Adrenal gland (tissue), 12 donors: ENCODE data around the gene XYLT2. TPM values are rescaled to one million over a fixed set of nuclear protein-coding genes. Genes with fewer than 3 reads are reported as not detected.
"Not testable (repeated sequence)": the region's sequence is repeated elsewhere in the genome, so short reads cannot be mapped to it uniquely, and the experiment has no call there.

Experiments used
- DNase-seq, 7 donors: peaks; one replicate each; pipeline ENCODE4 v3.0.0-alpha.2; 2019 to 2020
- H3K27ac ChIP-seq, 5 donors: fragments of 200-600 bp; sonication (generic) in 4 of 5; 1 replicate in 3 of 5; 2 replicates in 2 of 5; pipeline versions ENCODE4 v1.5.1 to v1.8.0; 2016 to 2020; ENCODE audit warnings: mild to moderate bottlenecking in 1 of 5
- H3K27me3 ChIP-seq: fragments of 200-600 bp; 2 replicates; pipeline ENCODE4 v1.8.0; 2021
- H3K36me3 ChIP-seq, 2 donors: fragments of 200-600 bp; replicated peaks in 1 of 2; 1 replicate in 1 of 2; 2 replicates in 1 of 2; pipeline versions ENCODE4 v1.5.1 to v1.8.0; 2018 to 2022
- H3K4me1 ChIP-seq, 2 donors: fragments of 200-600 bp; replicated peaks in 1 of 2; 1 replicate in 1 of 2; 2 replicates in 1 of 2; pipeline versions ENCODE4 v1.5.1 to v1.8.0; 2018 to 2021
- H3K4me3 ChIP-seq, 4 donors: fragments of 200-600 bp; sonication (generic) in 3 of 4; one replicate each; pipeline ENCODE4 v1.5.1; 2016 to 2018
- H3K9me3 ChIP-seq, 3 donors: fragments of 200-600 bp; sonication (generic) in 1 of 3; replicated peaks in 1 of 3; 1 replicate in 2 of 3; 2 replicates in 1 of 3; pipeline versions ENCODE4 v1.5.1 to v1.8.0; 2016 to 2021
- POLR2A ChIP-seq, 2 donors: fragments of 450-650 bp; IDR thresholded peaks; one replicate each; pipeline ENCODE4 v1.6.1; 2017; ENCODE audit warnings: antibody characterized with exemption in 2 of 2, mild to moderate bottlenecking in 2 of 2, moderate library complexity in 1 of 2
- WGBS, 4 donors: extraction: QIAGEN DNeasy Blood & Tissue Kit in 2 of 4; methylation state at CpG; one replicate each; pipeline versions ENCODE4 v1.1.5 to v1.1.7; 2013 to 2017; 5-methylcytosine and 5-hydroxymethylcytosine counted together
- intact Hi-C, 2 donors: fragments of 100-400 bp; cut with DNase I; formaldehyde crosslinking; loops; one replicate each; pipeline versions ENCODE4 v1.14.1 to v1.15.0; 2022 to 2023
- polyA plus RNA-seq, 3 donors: library from polyadenylated mRNA; stranded (reverse); fragments of 200-250 nt in 2 of 3; fragments of 350-450 nt in 1 of 3; fragmentation: Illumina TruSeq in 1 of 3; extraction: RNeasy Lipid Tissue Mini Kit (QIAGEN cat#74804) in 1 of 3; gene quantifications; one replicate each; pipeline ENCODE4 v1.2.3, GENCODE V29; 2013 to 2014
- total RNA-seq, 9 donors: library from RNA; depleted of rRNA in 4 of 9; stranded (reverse); fragments of >200 nt in 4 of 9; fragments of 120-200 nt in 1 of 9; fragmentation: NEBNext Ultra II Directional in 1 of 9; extraction: Animal tissue kit (Norgen Biotek cat#: 25700) in 1 of 9; gene quantifications; one replicate each; pipeline versions ENCODE4 v1.1.0 to v1.2.4, GENCODE V29; 2013 to 2023
- TF ChIP-seq, protein P1 (sequence below), 6 experiments: fragments of 450-650 bp in 4 of 6; fragments of 200-600 bp in 2 of 6; sonication (generic) in 1 of 6; IDR thresholded peaks; 1 replicate in 5 of 6; 2 replicates in 1 of 6; pipeline versions ENCODE4 v1.5.1 to v1.8.0; 2016 to 2021; ENCODE audit warnings: antibody characterized with exemption in 6 of 6, mild to moderate bottlenecking in 2 of 6, moderate library complexity in 1 of 6
- donor health status: healthy with polysubstance abuse.
- donor health status: Bipolar disorder and iron deficiency.
- donor health status: DM: yes; HTN: yes; CAD: no.
- donor health status: DM: no; HTN: no; CAD: no.
- donor health status: DM: no; HTN: no; CAD: no.
- donor health status: DM: yes; HTN: yes; CAD: no.

XYLT2 gene
- total and polyA plus RNA-seq, 12 donors, result 4.6 to 40.3 (median 29.1) TPM

DNA sequence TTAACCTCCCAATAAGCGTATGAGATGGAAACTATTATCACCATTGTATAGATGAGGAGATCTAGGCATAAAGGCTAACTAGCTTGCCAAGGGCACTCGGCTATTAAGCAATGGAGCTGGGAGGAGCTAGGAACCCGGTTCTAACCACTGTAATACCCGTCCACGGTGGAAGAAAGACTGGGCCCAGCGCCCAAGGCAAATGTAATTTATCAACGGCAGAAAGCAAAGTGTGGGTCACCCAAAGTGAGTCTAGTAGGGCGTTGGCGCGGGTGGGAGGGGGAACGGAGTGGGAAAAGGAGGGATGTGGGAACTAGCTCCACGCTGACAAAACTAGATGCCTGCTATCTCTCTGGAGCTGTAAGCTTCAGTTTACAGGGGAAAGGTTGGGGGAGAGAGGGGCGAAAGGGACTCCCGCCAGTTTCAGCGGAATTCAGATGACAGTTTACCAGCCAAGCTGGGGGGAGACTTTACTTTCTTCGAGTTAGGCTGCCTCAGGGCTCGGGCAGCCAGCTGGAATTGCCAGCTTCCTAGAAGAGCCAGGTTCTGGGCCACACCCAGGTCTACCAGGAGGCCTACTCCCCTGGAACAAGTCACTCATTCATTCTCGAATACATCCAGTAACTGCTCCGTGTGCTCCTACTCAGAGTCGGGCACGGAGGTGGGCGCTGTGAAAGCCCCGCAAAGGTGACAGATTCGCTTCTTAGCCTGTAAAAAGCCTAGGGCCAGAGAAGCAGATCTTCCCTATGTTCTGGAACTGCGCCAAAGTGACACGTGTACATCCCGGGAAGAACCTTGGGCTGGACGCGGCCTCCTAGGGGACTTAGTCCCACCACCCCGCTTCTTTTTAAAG lies 50.6 kb downstream of the XYLT2 start:
- peak; percentile 80 to 95 (median 94) for DNase-seq
- TF ChIP-seq POLR2A (IDR thresholded peaks at IDR 0.05), result peak in 1 of 2 donors; percentile 66
- TF ChIP-seq, protein P1, sequence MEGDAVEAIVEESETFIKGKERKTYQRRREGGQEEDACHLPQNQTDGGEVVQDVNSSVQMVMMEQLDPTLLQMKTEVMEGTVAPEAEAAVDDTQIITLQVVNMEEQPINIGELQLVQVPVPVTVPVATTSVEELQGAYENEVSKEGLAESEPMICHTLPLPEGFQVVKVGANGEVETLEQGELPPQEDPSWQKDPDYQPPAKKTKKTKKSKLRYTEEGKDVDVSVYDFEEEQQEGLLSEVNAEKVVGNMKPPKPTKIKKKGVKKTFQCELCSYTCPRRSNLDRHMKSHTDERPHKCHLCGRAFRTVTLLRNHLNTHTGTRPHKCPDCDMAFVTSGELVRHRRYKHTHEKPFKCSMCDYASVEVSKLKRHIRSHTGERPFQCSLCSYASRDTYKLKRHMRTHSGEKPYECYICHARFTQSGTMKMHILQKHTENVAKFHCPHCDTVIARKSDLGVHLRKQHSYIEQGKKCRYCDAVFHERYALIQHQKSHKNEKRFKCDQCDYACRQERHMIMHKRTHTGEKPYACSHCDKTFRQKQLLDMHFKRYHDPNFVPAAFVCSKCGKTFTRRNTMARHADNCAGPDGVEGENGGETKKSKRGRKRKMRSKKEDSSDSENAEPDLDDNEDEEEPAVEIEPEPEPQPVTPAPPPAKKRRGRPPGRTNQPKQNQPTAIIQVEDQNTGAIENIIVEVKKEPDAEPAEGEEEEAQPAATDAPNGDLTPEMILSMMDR (IDR thresholded peaks at IDR 0.05), result no peak
- Histone ChIP-seq H3K27ac (peak overlapping the region; percentile 77 to 97 (median 94)), H3K4me3 (peak overlapping the region; percentile 46 to 90 (median 69)), H3K4me1 (peaks cover 15 to 30% of the 10 kb centered on the region in 2 donors), H3K9me3 (no peaks in the 10 kb centered on the region), H3K27me3 (no peaks in the 10 kb centered on the region), H3K36me3 (peaks cover 0 to 33% of the 10 kb centered on the region in 2 donors)
- intact Hi-C loops, result loop anchor here in 1 of 2 donors (5.0 kb wide), 1 partner anchor 34 kb away; no protein-coding TSS in a partner anchor
- 2 to 5% (median 4%) methylated on average over 28 to 30 of the region's 30 CpGs for WGBS, 4 donors

DNA sequence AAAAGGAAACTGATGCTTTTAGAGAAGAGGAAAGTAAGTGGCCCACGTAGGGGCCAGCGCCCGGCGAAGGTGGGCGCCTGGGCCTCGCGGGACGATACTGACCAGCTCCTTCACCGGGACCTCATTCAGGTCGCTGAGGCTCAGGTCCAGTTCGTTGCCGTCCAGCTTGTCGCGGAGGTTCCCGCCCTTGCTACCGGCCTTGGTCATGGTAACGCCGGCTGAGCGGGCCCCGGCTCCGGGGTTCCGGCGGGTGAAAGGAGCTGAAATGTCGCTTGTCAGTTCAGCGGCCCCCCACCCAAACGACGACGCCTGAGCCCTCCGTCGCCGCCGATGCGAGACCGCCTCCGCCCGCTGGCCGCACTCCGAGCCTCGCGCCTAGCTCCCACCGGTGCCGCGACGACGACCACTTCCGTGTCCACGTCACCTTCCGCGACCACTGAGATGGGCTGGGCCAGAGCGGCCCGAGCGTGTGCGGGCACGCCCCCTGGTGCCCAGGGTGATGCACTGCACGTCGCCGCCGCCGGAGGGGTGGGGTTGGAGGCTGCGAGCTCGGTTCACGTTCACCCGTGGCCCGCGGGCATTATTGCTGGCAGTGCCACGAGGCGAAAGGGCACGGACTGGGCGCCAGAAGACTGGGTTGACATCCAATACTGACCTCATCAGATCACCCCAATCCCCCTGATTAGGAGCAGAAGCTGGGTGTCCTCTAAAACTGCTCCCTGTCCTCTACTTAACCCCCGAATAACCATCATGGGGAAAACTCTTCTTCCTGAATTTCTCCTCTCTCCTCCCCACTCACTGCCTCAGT lies 51.4 kb downstream of the XYLT2 start, which contains the start of gene LRRC59:
TSS of gene LRRC59 (minus strand) at position 413 of the 808 bp plus-strand sequence. CDS start at position 207, 206 bp downstream.
- Histone ChIP-seq H3K4me1 (peaks cover 20 to 33% of the 10 kb centered on the region in 2 donors), H3K27ac (peak within 1 kb of the TSS; percentile 77 to 97 (median 94)), H3K36me3 (peaks cover 0 to 25% of the 10 kb centered on the region in 2 donors), H3K4me3 (peak within 1 kb of the TSS; percentile 46 to 90 (median 69)), H3K27me3 (no peaks in the 10 kb centered on the region), H3K9me3 (no peaks in the 10 kb centered on the region)
- WGBS, 4 donors, result 1 to 3% (median 1%) methylated on average over 12 to 70 of the region's 70 CpGs
- DNase-seq, result peak; percentile 86 to 93 (median 89)
- TF ChIP-seq, protein P1 (IDR thresholded peaks at IDR 0.05), result peak; percentile 87 to 98 (median 93)
- TF ChIP-seq POLR2A (IDR thresholded peaks at IDR 0.05), result peak; percentile 75 to 79
- intact Hi-C loops, result loop anchor here in 1 of 2 donors (5.0 kb wide), 1 partner anchor 35 kb away; no protein-coding TSS in a partner anchor

DNA sequence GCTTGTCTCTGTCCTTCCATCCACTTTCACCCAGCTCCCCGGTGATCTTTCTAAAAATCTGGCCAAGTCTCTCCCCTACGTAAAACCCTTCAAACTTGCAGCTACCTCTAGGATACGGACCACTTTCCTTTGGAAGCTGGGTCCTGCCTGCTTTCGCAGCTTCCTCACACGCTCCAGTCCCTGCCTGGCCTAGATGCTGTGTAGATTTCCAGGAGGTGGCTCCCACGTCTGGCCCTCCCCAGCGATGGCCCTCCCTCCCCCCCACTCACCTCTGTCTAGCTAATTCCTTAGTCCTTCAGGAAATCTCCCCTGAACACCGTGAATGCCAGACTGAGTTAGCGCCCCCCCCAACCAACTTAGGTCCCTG lies 52.0 kb downstream of the XYLT2 start:
- H3K4me3 ChIP-seq, result peak overlapping the region in 1 of 4 donors; percentile 90
- no peaks in the 10 kb centered on the region for H3K9me3 ChIP-seq
- peaks cover 0 to 19% of the 10 kb centered on the region in 2 donors for H3K36me3 ChIP-seq
- TF ChIP-seq, protein P1 (IDR thresholded peaks at IDR 0.05), result no peak
- no peak for TF ChIP-seq POLR2A (IDR thresholded peaks at IDR 0.05)
- H3K27me3 ChIP-seq, result no peaks in the 10 kb centered on the region
- intact Hi-C loops, result loop anchor here in 1 of 2 donors (5.0 kb wide), 1 partner anchor 36 kb away; no protein-coding TSS in a partner anchor
- WGBS, 4 donors, result 58 to 62% (median 60%) methylated on average over 9 of the region's 9 CpGs
- peaks cover 20 to 33% of the 10 kb centered on the region in 2 donors for H3K4me1 ChIP-seq
- no peak for DNase-seq
- peak overlapping the region in 3 of 5 donors; percentile 91 to 97 (median 96) for H3K27ac ChIP-seq

DNA sequence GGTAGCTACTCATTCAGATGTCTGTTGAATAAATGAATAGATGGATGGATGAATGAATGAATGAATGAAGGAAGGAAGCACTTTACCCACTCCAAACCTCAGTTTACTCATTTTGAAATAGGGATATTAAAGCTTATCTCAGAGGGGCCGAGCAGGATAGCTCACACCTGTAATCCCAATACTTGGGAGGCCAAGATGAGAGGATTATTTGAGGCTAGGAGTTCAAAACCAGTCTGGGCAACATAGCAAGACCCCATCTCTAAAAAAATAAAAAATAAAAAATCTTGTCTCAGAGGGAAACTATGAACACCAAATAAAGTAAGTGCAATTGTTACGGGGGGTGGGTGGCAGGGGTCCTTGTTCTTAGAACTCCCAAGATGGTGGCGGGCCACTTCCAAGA lies 52.7 kb downstream of the XYLT2 start:
- intact Hi-C loops, result loop anchor here in 1 of 2 donors (5.0 kb wide), 1 partner anchor 36 kb away; no protein-coding TSS in a partner anchor
- H3K27me3 ChIP-seq, result not testable (repeated sequence)
- 92 to 97% (median 94%) methylated on average over 3 of the region's 3 CpGs for WGBS, 4 donors

DNA sequence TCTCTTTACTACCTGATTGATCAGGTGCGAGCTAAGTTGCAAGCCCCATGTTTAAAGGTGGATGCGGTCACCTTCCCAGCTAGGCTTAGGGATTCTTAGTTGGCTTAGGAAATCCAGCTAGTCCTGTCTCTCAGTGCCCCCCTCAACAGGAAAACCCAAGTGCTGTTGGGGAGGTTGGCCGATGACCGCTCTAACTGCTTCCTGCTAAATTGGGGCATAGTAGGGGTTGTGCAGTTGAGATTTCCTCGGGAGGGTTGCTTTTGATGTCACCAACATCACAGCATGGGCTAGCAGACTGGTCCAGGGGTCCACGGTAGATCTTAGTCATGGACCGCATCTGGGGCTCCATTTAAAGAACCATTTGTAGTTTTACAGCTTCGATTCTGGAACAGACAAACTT lies 53.7 kb downstream of the XYLT2 start:
- not testable (repeated sequence) for H3K9me3 ChIP-seq, H3K27ac ChIP-seq, H3K4me3 ChIP-seq, H3K36me3 ChIP-seq, DNase-seq, H3K27me3 ChIP-seq
- peaks cover 20 to 28% of the 10 kb centered on the region in 2 donors for H3K4me1 ChIP-seq
- intact Hi-C loops, result loop anchor here in 1 of 2 donors (5.0 kb wide), 1 partner anchor 37 kb away; no protein-coding TSS in a partner anchor
- 92 to 100% (median 94%) methylated on average over 8 of the region's 8 CpGs for WGBS, 4 donors

More for the DNA sequence above, 52.7 kb downstream of the XYLT2 start:
- not testable (repeated sequence) for H3K4me3 ChIP-seq, H3K27ac ChIP-seq, H3K9me3 ChIP-seq, DNase-seq
- Histone ChIP-seq H3K4me1 (peaks cover 20 to 33% of the 10 kb centered on the region in 2 donors), H3K36me3 (peaks cover 0 to 11% of the 10 kb centered on the region in 2 donors)

DNA sequence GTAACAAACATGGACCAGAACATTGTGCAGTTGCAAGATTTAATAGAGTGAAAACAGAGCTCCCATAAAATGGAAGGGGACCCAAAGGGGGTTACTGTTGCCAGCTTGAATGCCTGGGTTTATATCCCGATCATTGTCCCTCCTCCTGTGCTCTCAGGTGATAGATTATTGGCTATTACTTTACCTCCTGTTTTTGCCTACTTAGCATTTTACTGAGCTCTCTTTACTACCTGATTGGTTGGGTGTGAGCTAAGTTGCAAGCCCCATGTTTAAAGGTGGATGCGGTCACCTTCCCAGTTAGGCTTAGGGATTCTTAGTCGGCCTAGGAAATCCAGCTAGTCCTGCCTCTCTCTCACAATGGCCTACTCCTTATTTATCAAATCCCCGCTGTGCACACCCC lies 59.4 kb downstream of the XYLT2 start:
- intact Hi-C loops, H3K4me1 ChIP-seq: not testable (repeated sequence)
- 86 to 89% (median 88%) methylated on average over 4 of the region's 4 CpGs for WGBS, 4 donors

More for the DNA sequence above, 59.4 kb downstream of the XYLT2 start:
- not testable (repeated sequence) for H3K9me3 ChIP-seq, H3K27ac ChIP-seq, DNase-seq, H3K4me3 ChIP-seq, H3K36me3 ChIP-seq, H3K27me3 ChIP-seq
